ENCODE results near the gene IL15RA. TPM values are rescaled to one million over a fixed set of nuclear protein-coding genes. Genes with fewer than 3 reads are reported as not detected.

Gene IL15RA
- total and polyA plus RNA-seq, 2 of the 8 experiments (the other 6 are each of a cell fraction or from before 2014, with no cell fraction given): 1.3 to 1.4 TPM

DNA sequence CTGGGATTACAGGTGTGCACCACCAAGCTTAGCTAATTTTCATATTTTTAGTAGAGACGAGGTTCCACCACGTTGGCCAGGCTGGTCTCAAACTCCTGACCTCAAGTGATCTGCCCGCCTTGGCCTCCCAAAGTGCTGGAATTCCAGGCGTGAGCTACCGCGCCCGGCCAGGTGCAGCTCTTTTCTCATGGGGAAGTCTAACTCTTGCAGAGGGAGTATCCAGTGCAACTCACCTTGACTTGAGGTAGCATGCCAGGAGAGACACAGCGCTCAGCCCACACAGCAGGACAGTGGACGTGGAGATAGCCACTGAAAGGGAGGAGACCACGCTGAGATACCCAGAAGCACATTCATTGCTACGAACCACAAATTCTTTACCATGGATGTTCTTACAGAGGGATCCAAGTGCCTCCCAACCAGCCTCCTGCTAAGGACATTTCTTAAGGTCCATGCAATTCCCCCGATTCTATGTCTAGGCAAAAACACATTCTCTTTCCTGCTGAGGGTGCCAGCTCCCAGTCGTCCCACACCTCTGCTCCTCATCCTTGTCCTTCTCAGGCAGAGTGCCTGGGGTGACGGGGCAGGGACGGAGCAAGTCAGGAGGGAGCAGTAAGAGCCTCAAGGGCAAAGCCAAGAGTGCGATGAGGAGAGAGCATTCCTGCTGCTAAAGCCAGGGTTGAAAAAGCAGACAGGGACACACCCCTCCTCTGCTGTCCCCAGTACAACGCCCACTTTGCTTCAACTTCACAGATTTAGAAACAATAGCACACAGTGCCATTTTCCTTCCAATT lies 21.0 kb downstream of the IL15RA start:
- no peak overlapping the region for H4K8ac ChIP-seq (ENCODE audit: extremely low read depth, insufficient read depth, low read length)
- POLR2A ChIA-PET (ENCODE audit: partially characterized antibody): interaction anchor here (0.5 to 0.7 kb wide), 3 partner anchors 9 to 65 kb away, joined by 3 read pairs; no protein-coding TSS in a partner anchor
- TF ChIP-seq SAP30 (IDR thresholded peaks at IDR 0.05; ENCODE audit: insufficient read depth, insufficient replicate concordance, low read length) (no peak), CEBPB (IDR thresholded peaks at IDR 0.05; ENCODE audit: low read depth, low read length) (no peak), KDM1A (IDR thresholded peaks at IDR 0.05; ENCODE audit: borderline replicate concordance, low read length) (no peak), SIN3A (conservative IDR thresholded peaks at IDR 0.05 in 1 of 2, IDR thresholded peaks at IDR 0.05 in 1 of 2; ENCODE audit: low read depth in 1 of 2, low read length in 2 of 2) (no peak), NRF1 (IDR thresholded peaks at IDR 0.05; ENCODE audit: low read depth, low read length) (no peak), PHF8 (conservative IDR thresholded peaks at IDR 0.05; ENCODE audit: low read depth, low read length) (no peak), BCL11A (IDR thresholded peaks at IDR 0.05; ENCODE audit: low read depth in 2 of 2, low read length in 2 of 2) (no peak), KDM5A (IDR thresholded peaks at IDR 0.05; ENCODE audit: low read length) (no peak), CTBP2 (IDR thresholded peaks at IDR 0.05; ENCODE audit: borderline replicate concordance, insufficient read depth, insufficient read length, low read length) (no peak), SUZ12 (IDR thresholded peaks at IDR 0.05; ENCODE audit: low read length) (no peak)
- TF ChIP-seq, protein P1, sequence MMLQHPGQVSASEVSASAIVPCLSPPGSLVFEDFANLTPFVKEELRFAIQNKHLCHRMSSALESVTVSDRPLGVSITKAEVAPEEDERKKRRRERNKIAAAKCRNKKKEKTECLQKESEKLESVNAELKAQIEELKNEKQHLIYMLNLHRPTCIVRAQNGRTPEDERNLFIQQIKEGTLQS (IDR thresholded peaks at IDR 0.05; ENCODE audit: insufficient read depth, low read depth, low read length): no peak

More for the DNA sequence above, 21.0 kb downstream of the IL15RA start:
- no peak overlapping the region for H2AFZ ChIP-seq (ENCODE audit: low read length)
- no peaks in the 10 kb centered on the region for H4K20me1 ChIP-seq (replicated peaks in 1 of 2; ENCODE audit: control insufficient read depth in 1 of 2, insufficient read depth in 2 of 2, low read length in 2 of 2)
- H4K91ac ChIP-seq (replicated peaks; ENCODE audit: insufficient read length, low read length): no peak overlapping the region
- H3K4me2 ChIP-seq (ENCODE audit: insufficient read depth in 1 of 2, low read depth in 2 of 2, low read length in 2 of 2): no peak overlapping the region
- no peak for DNase-seq (ENCODE audit: low read depth in 1 of 2, low spot score in 2 of 2)
- no peak overlapping the region for H3K27ac ChIP-seq (ENCODE audit: low read depth, low read length)
- H2BK5ac ChIP-seq (ENCODE audit: low read depth, low read length): peak overlapping the region; percentile 73
- peaks cover 0 to 3% (median 0%) of the 10 kb centered on the region in 4 experiments; a peak in 2 of 7 replicates for H3K4me1 ChIP-seq (replicated peaks in 1 of 4; ENCODE audit: control insufficient read depth in 3 of 4, insufficient read depth in 4 of 4, low read length in 3 of 4)
- 88% methylated on average over 12 of the region's 17 CpGs; no CpG with 5 or more reads in 1 of the 2 experiments for WGBS, 2 experiments (ENCODE audit: extremely low coverage in 1 of 2, insufficient coverage in 1 of 2, insufficient read length in 1 of 2, insufficient replicate concordance in 2 of 2, low coverage in 1 of 2, low lambda C conversion rate in 2 of 2, missing lambda C conversion rate in 1 of 2)
- no peak overlapping the region for H2BK20ac ChIP-seq (ENCODE audit: low read length)
- H3K27me3 ChIP-seq (replicated peaks in 1 of 4; ENCODE audit: control insufficient read depth in 3 of 4, extremely low read depth in 1 of 4, insufficient read depth in 3 of 4, low read length in 3 of 4): no peaks in the 10 kb centered on the region
- H3K4me3 ChIP-seq (ENCODE audit: extremely low read depth in 1 of 4, insufficient read depth in 2 of 4, low read depth in 3 of 4, low read length in 4 of 4): no peak overlapping the region
- H3K23me2 ChIP-seq (ENCODE audit: low read depth, low read length): no peaks in the 10 kb centered on the region
- H3K56ac ChIP-seq (replicated peaks; ENCODE audit: insufficient read length, low read depth, low read length): no peak overlapping the region
- CTCF ChIA-PET (ENCODE audit: partially characterized antibody): interaction anchor here (0.8 to 1.1 kb wide), 2 partner anchors 57 to 331 kb away, joined by 5 to 6 read pairs; no protein-coding TSS in a partner anchor
- 0 out of 2 replicates have a peak overlapping the region, but pooled peaks have one; percentile 68 for H2BK12ac ChIP-seq (ENCODE audit: low read depth, low read length)
- H2AK5ac ChIP-seq (ENCODE audit: low read depth, low read length): peak overlapping the region; percentile 65; the same call in 1 of the 2 replicates
- H2BK120ac ChIP-seq (replicated peaks; ENCODE audit: low read depth, low read length): no peak overlapping the region
- H3K14ac ChIP-seq (ENCODE audit: insufficient read length): no peak overlapping the region
- no peaks in the 10 kb centered on the region for H3K79me2 ChIP-seq (ENCODE audit: control insufficient read depth in 1 of 2, insufficient read depth in 2 of 2, low read length in 2 of 2)
- no peaks in the 10 kb centered on the region for H3K79me1 ChIP-seq (ENCODE audit: low read depth, low read length)
- H3K36me3 ChIP-seq (ENCODE audit: control insufficient read depth in 2 of 4, insufficient read depth in 4 of 4, low read length in 3 of 4): no peaks in the 10 kb centered on the region
- H3K4ac ChIP-seq (replicated peaks; ENCODE audit: insufficient read length, low read depth, low read length): no peak overlapping the region
- H4K5ac ChIP-seq (ENCODE audit: insufficient read length, low read depth, low read length): no peak overlapping the region
- H3K18ac ChIP-seq (ENCODE audit: extremely low read depth, low read length): no peak overlapping the region
- no peak for FAIRE-seq
- no peak overlapping the region for H3K23ac ChIP-seq (ENCODE audit: insufficient read length)
- no peak overlapping the region for H3K9ac ChIP-seq (replicated peaks in 1 of 4; ENCODE audit: extremely low read depth in 1 of 4, low read depth in 3 of 4, low read length in 3 of 4)
- no peak overlapping the region for H2BK15ac ChIP-seq (ENCODE audit: low read length)
- no peaks in the 10 kb centered on the region for H3K9me3 ChIP-seq (ENCODE audit: insufficient read depth in 2 of 2, low read depth in 1 of 2, low read length in 1 of 2)
